NK-92 treated with Interleukin-12 subunit alpha and Interleukin-12 subunit beta, amount 100 ng/mL, for 24 hours (cell line): ENCODE data around the gene GJC2.

ENCODE experiments used
- DNase-seq: peaks from one replicate; lab custom pipeline; 2025; lab: John Stamatoyannopoulos, UW

Gene GJC2

GRCh38 chr1:228114827-228115226 is 34.9 kb upstream of the GJC2 start:
- no peak for DNase-seq

- no peak for DNase-seq
Observed at GRCh38 chr1:228117335-228117734, 32.4 kb upstream of the GJC2 start.

GRCh38 chr1:228118040-228118439 is 31.7 kb upstream of the GJC2 start:
- no peak for DNase-seq

GRCh38 chr1:228120351-228120750 is 29.4 kb upstream of the GJC2 start:
- DNase-seq, result no peak

- no peak for DNase-seq
Observed at GRCh38 chr1:228120857-228121489, 28.8 kb upstream of the GJC2 start.

- DNase-seq, result no peak
Observed at GRCh38 chr1:228122921-228123441, 26.7 kb upstream of the GJC2 start.

- DNase-seq, result no peak
Observed at GRCh38 chr1:228123505-228123904, 26.2 kb upstream of the GJC2 start.

GRCh38 chr1:228125185-228125584 is 24.5 kb upstream of the GJC2 start:
- DNase-seq, result no peak

GRCh38 chr1:228131766-228132165 is 18.0 kb upstream of the GJC2 start:
- no peak for DNase-seq

GRCh38 chr1:228134591-228134990 is 15.1 kb upstream of the GJC2 start:
- DNase-seq, result no peak

- DNase-seq, result peak; percentile 37
Observed at GRCh38 chr1:228136901-228137300, 12.8 kb upstream of the GJC2 start.

GRCh38 chr1:228139406-228139930 is 10.3 kb upstream of the GJC2 start:
- no peak for DNase-seq

- DNase-seq, result peak; percentile 100
Observed at GRCh38 chr1:228139931-228140723, 9.6 kb upstream of the GJC2 start, which contains the start of gene GUK1. Gene GUK1, plus strand, starts transcription at chr1:228140279. Its CDS starts 24 bp downstream, at chr1:228140303.

GRCh38 chr1:228140724-228141225 is 9.0 kb upstream of the GJC2 start:
- DNase-seq, result no peak

GRCh38 chr1:228141226-228142044 is 8.3 kb upstream of the GJC2 start:
- no peak for DNase-seq

- DNase-seq, result no peak
Observed at GRCh38 chr1:228142155-228142691, 7.5 kb upstream of the GJC2 start.

- no peak for DNase-seq
Observed at GRCh38 chr1:228142701-228143136, 7.0 kb upstream of the GJC2 start.

GRCh38 chr1:228143480-228144192 is 6.1 kb upstream of the GJC2 start:
- no peak for DNase-seq

GRCh38 chr1:228144193-228144992 is 5.3 kb upstream of the GJC2 start:
- DNase-seq, result no peak

- DNase-seq, result no peak
Observed at GRCh38 chr1:228144993-228145343, 4.8 kb upstream of the GJC2 start.
